ENCODE measurements around the gene HOXB9. TPM values are rescaled to one million over a fixed set of nuclear protein-coding genes. Genes with fewer than 3 reads are reported as not detected.

The HOXB9 gene
- total and polyA plus RNA-seq, 2 donors (not counting 1 experiment from before 2014, with no cell fraction given) = not detected

DNA sequence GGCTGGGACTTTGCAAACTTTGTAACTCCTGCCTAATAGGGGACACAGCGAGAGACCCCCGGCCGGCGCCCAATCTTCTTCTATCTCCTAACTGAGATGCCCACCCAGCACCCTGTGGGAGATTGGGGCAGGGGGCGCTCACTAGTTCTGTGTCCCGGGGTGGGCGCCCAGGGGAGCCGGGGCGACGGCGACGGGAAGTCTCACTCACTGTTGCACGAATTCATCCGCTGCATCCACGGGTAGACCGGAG lies 28.7 kb downstream of the HOXB9 start:
- DNase-seq (ENCODE audit: low read depth in 2 of 2) = no peak
- Histone ChIP-seq H3K4me3 (replicated peaks in 1 of 4; ENCODE audit: control extremely low read depth in 1 of 4, insufficient read depth in 1 of 4, low read depth in 3 of 4, low read length in 4 of 4) (peak overlapping the region; percentile 83 to 93 (median 88)), H3K9me3 (ENCODE audit: control insufficient read depth, insufficient read depth, low read depth, low read length) (no peaks in the 10 kb centered on the region), H3K4me2 (ENCODE audit: extremely low read depth, insufficient read depth, low read length) (peak overlapping the region; percentile 95), H3K27me3 (ENCODE audit: control insufficient read depth, insufficient read depth, low read length) (no peaks in the 10 kb centered on the region), H3K4me1 (ENCODE audit: control insufficient read depth, extremely low read depth, insufficient read depth, low read length) (peaks cover 4% of the 10 kb centered on the region), H3K36me3 (ENCODE audit: control insufficient read depth, insufficient read depth, low read length) (peaks cover 3% of the 10 kb centered on the region), H3K79me2 (ENCODE audit: control insufficient read depth, insufficient read depth, low read length) (peaks cover 96% of the 10 kb centered on the region), H3K9ac (ENCODE audit: insufficient read depth, low read length) (peak overlapping the region; percentile 83), H2AFZ (ENCODE audit: low read length) (no peak overlapping the region), H3K27ac (ENCODE audit: insufficient read depth, low read length) (peak overlapping the region; percentile 92), H4K20me1 (ENCODE audit: control insufficient read depth, extremely low read depth, insufficient read depth, low read length) (no peaks in the 10 kb centered on the region)
- no peak for TF ChIP-seq EZH2 (IDR thresholded peaks at IDR 0.05; ENCODE audit: low read length, missing control alignments)
- TF ChIP-seq, protein P1, sequence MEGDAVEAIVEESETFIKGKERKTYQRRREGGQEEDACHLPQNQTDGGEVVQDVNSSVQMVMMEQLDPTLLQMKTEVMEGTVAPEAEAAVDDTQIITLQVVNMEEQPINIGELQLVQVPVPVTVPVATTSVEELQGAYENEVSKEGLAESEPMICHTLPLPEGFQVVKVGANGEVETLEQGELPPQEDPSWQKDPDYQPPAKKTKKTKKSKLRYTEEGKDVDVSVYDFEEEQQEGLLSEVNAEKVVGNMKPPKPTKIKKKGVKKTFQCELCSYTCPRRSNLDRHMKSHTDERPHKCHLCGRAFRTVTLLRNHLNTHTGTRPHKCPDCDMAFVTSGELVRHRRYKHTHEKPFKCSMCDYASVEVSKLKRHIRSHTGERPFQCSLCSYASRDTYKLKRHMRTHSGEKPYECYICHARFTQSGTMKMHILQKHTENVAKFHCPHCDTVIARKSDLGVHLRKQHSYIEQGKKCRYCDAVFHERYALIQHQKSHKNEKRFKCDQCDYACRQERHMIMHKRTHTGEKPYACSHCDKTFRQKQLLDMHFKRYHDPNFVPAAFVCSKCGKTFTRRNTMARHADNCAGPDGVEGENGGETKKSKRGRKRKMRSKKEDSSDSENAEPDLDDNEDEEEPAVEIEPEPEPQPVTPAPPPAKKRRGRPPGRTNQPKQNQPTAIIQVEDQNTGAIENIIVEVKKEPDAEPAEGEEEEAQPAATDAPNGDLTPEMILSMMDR (conservative IDR thresholded peaks at IDR 0.05 in 1 of 2, IDR thresholded peaks at IDR 0.05 in 1 of 2; ENCODE audit: low read depth in 1 of 2, low read length in 2 of 2) = no peak

DNA sequence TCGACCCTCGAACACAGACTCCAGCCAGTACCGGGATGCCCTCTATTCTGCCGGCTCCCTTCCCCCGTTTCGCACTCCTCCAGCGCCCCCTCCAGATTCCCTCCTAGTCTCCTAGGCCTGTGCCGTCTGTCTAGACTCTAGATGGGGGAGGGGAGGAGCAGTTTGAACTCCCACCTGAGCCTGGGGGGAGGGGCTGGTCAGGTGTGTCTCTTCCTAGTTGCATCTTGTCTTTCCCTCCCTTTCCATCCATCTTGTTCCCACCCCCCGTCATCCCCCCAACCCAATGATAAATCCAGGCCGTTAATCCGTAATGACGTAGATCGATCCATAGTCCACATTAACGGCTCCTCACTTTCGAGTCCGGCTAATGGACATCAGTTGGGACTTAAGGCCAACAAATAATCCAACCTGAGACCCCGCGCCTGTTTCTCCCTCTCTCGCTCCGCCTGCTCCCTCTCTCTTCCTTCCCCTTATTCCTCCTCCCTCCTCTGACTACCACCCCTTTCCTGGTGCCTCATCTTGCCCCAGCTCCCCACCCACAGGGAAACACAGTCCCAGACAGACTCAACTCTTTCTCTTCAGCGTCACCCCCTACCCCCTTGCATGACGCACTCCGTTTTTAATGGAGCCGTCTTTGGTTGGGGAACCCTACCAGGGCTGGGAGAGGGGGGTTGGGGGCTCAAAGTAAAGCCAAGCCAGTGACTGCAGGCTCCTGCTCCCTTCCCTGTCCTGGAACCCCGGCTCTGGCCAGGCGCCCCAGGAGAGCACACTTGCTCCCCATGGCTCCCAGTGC lies 29.2 kb downstream of the HOXB9 start:
- H3K27ac ChIP-seq (ENCODE audit: insufficient read depth, low read length) = peak overlapping the region; percentile 92
- no peaks in the 10 kb centered on the region for H3K27me3 ChIP-seq (ENCODE audit: control insufficient read depth, insufficient read depth, low read length)
- peak overlapping the region; percentile 95 for H3K4me2 ChIP-seq (ENCODE audit: extremely low read depth, insufficient read depth, low read length)
- H3K79me2 ChIP-seq (ENCODE audit: control insufficient read depth, insufficient read depth, low read length) = peaks cover 97% of the 10 kb centered on the region
- H3K9ac ChIP-seq (ENCODE audit: insufficient read depth, low read length) = peak overlapping the region; percentile 83
- DNase-seq (ENCODE audit: low read depth in 2 of 2) = peak in 1 of 2 donors; percentile 83
- H2AFZ ChIP-seq (ENCODE audit: low read length) = no peak overlapping the region
- H3K36me3 ChIP-seq (ENCODE audit: control insufficient read depth, insufficient read depth, low read length) = peaks cover 3% of the 10 kb centered on the region
- H4K20me1 ChIP-seq (ENCODE audit: control insufficient read depth, extremely low read depth, insufficient read depth, low read length) = no peaks in the 10 kb centered on the region
- peaks cover 4% of the 10 kb centered on the region for H3K4me1 ChIP-seq (ENCODE audit: control insufficient read depth, extremely low read depth, insufficient read depth, low read length)
- H3K9me3 ChIP-seq (ENCODE audit: control insufficient read depth, insufficient read depth, low read depth, low read length) = no peaks in the 10 kb centered on the region
- peak overlapping the region; percentile 83 to 93 (median 88) for H3K4me3 ChIP-seq (replicated peaks in 1 of 4; ENCODE audit: control extremely low read depth in 1 of 4, insufficient read depth in 1 of 4, low read depth in 3 of 4, low read length in 4 of 4)
- TF ChIP-seq EZH2 (IDR thresholded peaks at IDR 0.05; ENCODE audit: low read length, missing control alignments) = no peak
- TF ChIP-seq, protein P1 (conservative IDR thresholded peaks at IDR 0.05 in 1 of 2, IDR thresholded peaks at IDR 0.05 in 1 of 2; ENCODE audit: low read depth in 1 of 2, low read length in 2 of 2) = no peak

DNA sequence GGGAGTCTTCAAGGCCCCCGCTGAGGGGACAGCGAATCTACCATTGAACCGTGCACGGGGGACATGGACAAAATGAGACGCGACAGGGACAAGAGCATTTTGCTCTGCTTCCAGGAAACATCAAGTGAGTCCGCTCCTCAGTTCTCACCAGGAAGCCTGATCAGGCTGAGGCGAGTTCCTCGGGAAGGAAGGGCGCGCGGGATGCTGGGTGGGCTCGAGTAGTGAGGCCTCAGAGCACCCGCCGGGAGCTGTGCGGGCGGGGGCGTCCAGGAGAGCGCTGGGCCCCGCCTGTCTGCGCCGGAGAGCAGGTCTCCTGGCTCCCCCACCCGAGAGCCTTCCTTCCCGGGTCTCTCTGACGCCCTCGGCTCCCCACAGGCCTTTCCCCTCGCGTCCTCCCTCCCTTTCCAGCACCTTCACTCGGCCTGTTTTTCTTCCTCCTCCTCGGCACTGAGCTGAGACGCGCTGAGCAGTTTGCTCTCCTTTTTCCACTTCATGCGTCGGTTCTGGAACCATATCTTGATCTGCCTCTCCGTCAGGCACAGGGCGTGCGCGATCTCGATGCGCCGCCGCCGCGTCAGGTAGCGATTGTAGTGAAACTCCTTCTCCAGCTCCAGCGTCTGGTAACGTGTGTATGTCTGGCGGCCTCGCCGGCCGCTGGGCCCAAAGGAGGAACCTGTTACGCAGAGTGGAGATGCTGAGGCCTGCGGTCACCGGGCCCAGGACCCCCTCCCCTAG lies 30.0 kb downstream of the HOXB9 start:
- Histone ChIP-seq H3K4me2 (ENCODE audit: extremely low read depth, insufficient read depth, low read length) (peak overlapping the region; percentile 95), H3K27me3 (ENCODE audit: control insufficient read depth, insufficient read depth, low read length) (no peaks in the 10 kb centered on the region), H3K79me2 (ENCODE audit: control insufficient read depth, insufficient read depth, low read length) (peaks cover 97% of the 10 kb centered on the region), H3K9ac (ENCODE audit: insufficient read depth, low read length) (peak overlapping the region; percentile 83), H3K4me1 (ENCODE audit: control insufficient read depth, extremely low read depth, insufficient read depth, low read length) (peaks cover 4% of the 10 kb centered on the region), H3K27ac (ENCODE audit: insufficient read depth, low read length) (peak overlapping the region; percentile 92), H4K20me1 (ENCODE audit: control insufficient read depth, extremely low read depth, insufficient read depth, low read length) (no peaks in the 10 kb centered on the region), H3K9me3 (ENCODE audit: control insufficient read depth, insufficient read depth, low read depth, low read length) (no peaks in the 10 kb centered on the region), H2AFZ (ENCODE audit: low read length) (no peak overlapping the region), H3K4me3 (replicated peaks in 1 of 4; ENCODE audit: control extremely low read depth in 1 of 4, insufficient read depth in 1 of 4, low read depth in 3 of 4, low read length in 4 of 4) (peak overlapping the region; percentile 83 to 93 (median 88)), H3K36me3 (ENCODE audit: control insufficient read depth, insufficient read depth, low read length) (peaks cover 4% of the 10 kb centered on the region)
- TF ChIP-seq, protein P1 (conservative IDR thresholded peaks at IDR 0.05 in 1 of 2, IDR thresholded peaks at IDR 0.05 in 1 of 2; ENCODE audit: low read depth in 1 of 2, low read length in 2 of 2) = peak in 1 of 2 donors; percentile 3
- TF ChIP-seq EZH2 (IDR thresholded peaks at IDR 0.05; ENCODE audit: low read length, missing control alignments) = no peak
- DNase-seq (ENCODE audit: low read depth in 2 of 2) = peak in 1 of 2 donors; percentile 47

All from fibroblast of lung (primary cell).